AG04450 (cell line): ENCODE results near the gene PDSS2. TPM values are rescaled to one million over a fixed set of nuclear protein-coding genes. Genes with fewer than 3 reads are reported as not detected.
"Not testable (repeated sequence)": the region's sequence is repeated elsewhere in the genome, so short reads cannot be mapped to it uniquely, and the experiment has no call there.

Experiments
- CTCF ChIA-PET: fragments of 300-600, 350-600 bp; formaldehyde crosslinking; extraction: SDS; loops from one replicate; lab custom pipeline; 2022; ENCODE audit warnings: antibody characterized with exemption, inconsistent platforms; lab: Charles Lee
- POLR2A ChIA-PET: fragments of 350-600 bp; formaldehyde crosslinking; extraction: SDS; loops from one replicate; lab custom pipeline; 2021; ENCODE audit warnings: antibody characterized with exemption, inconsistent platforms; lab: Yijun Ruan, JAX
- DNase-seq: peaks from one replicate; pipeline ENCODE4 v3.0.0-alpha.2; 2011; ENCODE audit warnings: low read depth, low spot score
- H3K27ac ChIP-seq: one replicate; pipeline ENCODE4 v1.5.1; 2012; ENCODE audit warnings: low read depth, low read length, control low read depth
- H3K27me3 ChIP-seq: one replicate; pipeline ENCODE4 v1.6.0; 2012; ENCODE audit warnings: low read length; ENCODE audit not compliant: control insufficient read depth, insufficient read depth
- H3K4me3 ChIP-seq: 2 replicates; pipeline ENCODE4 v1.5.1; 2011; ENCODE audit warnings: mild to moderate bottlenecking, low read depth, low read length, control low read depth
- H3K9me3 ChIP-seq: 2 replicates; pipeline ENCODE4 v1.5.1; 2012; ENCODE audit warnings: low read length; ENCODE audit not compliant: control insufficient read depth, insufficient read depth
- CTCF ChIP-seq: IDR thresholded peaks from 2 replicates; pipeline ENCODE4 v1.5.1; 2011; ENCODE audit warnings: low read depth, low read length, control low read depth, inconsistent platforms
- polyA plus RNA-seq: library from polyadenylated mRNA; depleted of rRNA; stranded (reverse); fragments of >200 nt; gene quantifications from 2 replicates; pipeline ENCODE4 v1.2.3, GENCODE V29; 2011

PDSS2 gene
- polyA plus RNA-seq, 1 experiment, result 19.1 TPM

- POLR2A ChIA-PET, result no interaction called here
Measured at GRCh38 chr6:107122748-107123147, 336.6 kb downstream of the PDSS2 start.

GRCh38 chr6:107121964-107122495 lies 337.3 kb downstream of the PDSS2 start:
- H3K4me3 ChIP-seq, result no peak overlapping the region
- H3K27me3 ChIP-seq, result peaks cover 5% of the 10 kb centered on the region
- TF ChIP-seq CTCF, result no peak
- ChIA-PET POLR2A (no interaction called here), CTCF (interaction anchor here (1.0 kb wide), 1 partner anchor 10 kb away, joined by 3 read pairs; no protein-coding TSS in a partner anchor)
- H3K27ac ChIP-seq, result no peak overlapping the region
- no peaks in the 10 kb centered on the region; the same call in 1 of the 2 replicates for H3K9me3 ChIP-seq
- DNase-seq, result no peak

More at GRCh38 chr6:107122748-107123147, 336.6 kb downstream of the PDSS2 start:
- no peak for TF ChIP-seq CTCF
- peaks cover 6% of the 10 kb centered on the region for H3K27me3 ChIP-seq
- no peak for DNase-seq
- H3K9me3 ChIP-seq, result no peaks in the 10 kb centered on the region; the same call in 1 of the 2 replicates
- H3K27ac ChIP-seq, result no peak overlapping the region
- H3K4me3 ChIP-seq, result no peak overlapping the region
- CTCF ChIA-PET, result no interaction called here

- CTCF ChIA-PET, result interaction anchor here (1.0 kb wide), 1 partner anchor 11 kb away, joined by 3 read pairs; no protein-coding TSS in a partner anchor
- H3K9me3 ChIP-seq, result no peaks in the 10 kb centered on the region
- no peak for TF ChIP-seq CTCF
- no peak for DNase-seq
- H3K27ac ChIP-seq, result no peak overlapping the region
- POLR2A ChIA-PET, result no interaction called here
- H3K4me3 ChIP-seq, result no peak overlapping the region
- H3K27me3 ChIP-seq, result peaks cover 4% of the 10 kb centered on the region
Measured at GRCh38 chr6:107121266-107121665, 338.1 kb downstream of the PDSS2 start.

GRCh38 chr6:107120404-107120803 lies 339.0 kb downstream of the PDSS2 start:
- DNase-seq, result no peak
- Histone ChIP-seq H3K9me3 (no peaks in the 10 kb centered on the region), H3K27me3 (peaks cover 6% of the 10 kb centered on the region), H3K4me3 (no peak overlapping the region), H3K27ac (no peak overlapping the region)
- ChIA-PET POLR2A (no interaction called here), CTCF (interaction anchor here (0.6 kb wide), 1 partner anchor 651 kb away, joined by 3 read pairs; no protein-coding TSS in a partner anchor)
- no peak for TF ChIP-seq CTCF

- CTCF ChIA-PET, result no interaction called here
Measured at GRCh38 chr6:107118976-107119375, 340.4 kb downstream of the PDSS2 start.

GRCh38 chr6:107118540-107118939 lies 340.8 kb downstream of the PDSS2 start:
- CTCF ChIA-PET, result interaction anchor here (1.4 kb wide), 1 partner anchor 730 kb away, joined by 4 read pairs; no protein-coding TSS in a partner anchor
- DNase-seq, H3K27me3 ChIP-seq, H3K9me3 ChIP-seq, H3K4me3 ChIP-seq, POLR2A ChIA-PET, H3K27ac ChIP-seq: not testable (repeated sequence)

More at GRCh38 chr6:107118976-107119375, 340.4 kb downstream of the PDSS2 start:
- H3K27ac ChIP-seq, result no peak overlapping the region
- POLR2A ChIA-PET, result interaction anchor here (0.7 kb wide), 1 partner anchor 793 kb away, joined by 7 read pairs; no protein-coding TSS in a partner anchor
- TF ChIP-seq CTCF, result no peak
- DNase-seq, result no peak
- no peaks in the 10 kb centered on the region for H3K9me3 ChIP-seq
- no peak overlapping the region for H3K4me3 ChIP-seq
- peaks cover 6% of the 10 kb centered on the region for H3K27me3 ChIP-seq
